WTC11 (cell line): ENCODE measurements around the gene SIGLEC11. TPM values are rescaled to one million over a fixed set of nuclear protein-coding genes. Genes with fewer than 3 reads are reported as not detected.

Experiments
- ATAC-seq: fragments of 200-7000 bp; cut with Tn5 transposase; 2 replicates; pipeline ENCODE4 v1.10.0; 2021; ENCODE audit warnings: mild to moderate bottlenecking, moderate library complexity
- CTCF ChIA-PET: fragments of 300-600 bp; sonication (Branson Sonifier 250); formaldehyde crosslinking; loops from one replicate; lab custom pipeline; 2021; ENCODE audit warnings: antibody characterized with exemption; lab: Charles Lee
- POLR2A ChIA-PET: fragments of 350-600 bp; sonication (Branson Sonifier 250); formaldehyde crosslinking; loops from one replicate; lab custom pipeline; 2021; ENCODE audit warnings: antibody characterized with exemption; lab: Charles Lee
- DNase-seq: peaks from one replicate; pipeline ENCODE4 v3.0.0; 2021; ENCODE audit warnings: low spot score
- H3K27ac Mint-ChIP-seq: 2 replicates; pipeline ENCODE4 v1.8.0; 2021; ENCODE audit warnings: mixed read lengths
- H3K27me3 Mint-ChIP-seq: 2 replicates; pipeline ENCODE4 v1.8.0; 2021; ENCODE audit warnings: low read depth, mild to moderate bottlenecking, moderate library complexity, mixed read lengths
- H3K36me3 Mint-ChIP-seq: 2 replicates; pipeline ENCODE4 v1.8.0; 2021; ENCODE audit warnings: mixed read lengths
- H3K4me1 Mint-ChIP-seq: 2 replicates; pipeline ENCODE4 v1.8.0; 2022; ENCODE audit warnings: mixed read lengths
- H3K4me3 Mint-ChIP-seq: 2 replicates; pipeline ENCODE4 v1.8.0; 2021; ENCODE audit warnings: mild to moderate bottlenecking, moderate library complexity, mixed read lengths
- H3K9me3 Mint-ChIP-seq: 2 replicates; pipeline ENCODE4 v1.8.0; 2021; ENCODE audit warnings: mixed read lengths
- ATF1 ChIP-seq: sonication (generic); formaldehyde crosslinking; IDR thresholded peaks from 2 replicates; pipeline ENCODE4 v1.8.1; 2023; ENCODE audit warnings: mild to moderate bottlenecking, moderate library complexity, missing genetic modification reagents
- ELF4 ChIP-seq: sonication (generic); formaldehyde crosslinking; IDR thresholded peaks from 2 replicates; pipeline ENCODE4 v1.8.1; 2022; ENCODE audit warnings: low read depth, mild to moderate bottlenecking, moderate library complexity, missing genetic modification reagents
- EMX1 ChIP-seq: fragments of 250-450 bp; sonication (Bioruptor Pico); IDR thresholded peaks from 2 replicates; pipeline ENCODE4 v1.8.0; 2021; ENCODE audit warnings: mild to moderate bottlenecking
- ESRRA ChIP-seq: sonication (generic); formaldehyde crosslinking; IDR thresholded peaks from 2 replicates; pipeline ENCODE4 v1.8.1; 2022; ENCODE audit warnings: mild to moderate bottlenecking, missing genetic modification reagents, borderline replicate concordance
- ETV6 ChIP-seq: sonication (generic); formaldehyde crosslinking; IDR thresholded peaks from 2 replicates; pipeline ENCODE4 v1.8.1; 2022; ENCODE audit warnings: mild to moderate bottlenecking, missing genetic modification reagents
- GABPB1 ChIP-seq: sonication (generic); formaldehyde crosslinking; IDR thresholded peaks from 2 replicates; pipeline ENCODE4 v1.8.1; 2023; ENCODE audit warnings: mild to moderate bottlenecking, missing genetic modification reagents
- JAZF1 ChIP-seq: fragments of 250-450 bp; sonication (Bioruptor Pico); IDR thresholded peaks from 2 replicates; pipeline ENCODE4 v1.9.0; 2021; ENCODE audit warnings: moderate library complexity, mild to moderate bottlenecking, inconsistent platforms
- KAT7 ChIP-seq: sonication (generic); formaldehyde crosslinking; IDR thresholded peaks from 2 replicates; pipeline ENCODE4 v1.8.1; 2023; ENCODE audit warnings: missing genetic modification reagents, mild to moderate bottlenecking, borderline replicate concordance
- MXD4 ChIP-seq: fragments of 250-450 bp; sonication (Bioruptor Pico); IDR thresholded peaks from 2 replicates; pipeline ENCODE4 v1.8.0; 2021; ENCODE audit warnings: mild to moderate bottlenecking, moderate library complexity, borderline replicate concordance
- NR2C2 ChIP-seq: sonication (generic); formaldehyde crosslinking; IDR thresholded peaks from 2 replicates; pipeline ENCODE4 v1.8.0; 2022; ENCODE audit warnings: mild to moderate bottlenecking, missing genetic modification reagents
- OVOL2 ChIP-seq: fragments of 250-450 bp; sonication (Bioruptor Pico); IDR thresholded peaks from 2 replicates; pipeline ENCODE4 v1.9.0; 2021; ENCODE audit warnings: mild to moderate bottlenecking, borderline replicate concordance
- PREB ChIP-seq: sonication (generic); formaldehyde crosslinking; IDR thresholded peaks from 2 replicates; pipeline ENCODE4 v1.8.1; 2022; ENCODE audit warnings: mild to moderate bottlenecking, missing genetic modification reagents, moderate library complexity, borderline replicate concordance
- RELA ChIP-seq: sonication (generic); formaldehyde crosslinking; IDR thresholded peaks from 2 replicates; pipeline ENCODE4 v1.8.1; 2022; ENCODE audit warnings: missing genetic modification reagents, mild to moderate bottlenecking, borderline replicate concordance
- SMAD4 ChIP-seq: sonication (generic); formaldehyde crosslinking; IDR thresholded peaks from 2 replicates; pipeline ENCODE4 v1.8.0; 2022; ENCODE audit warnings: mild to moderate bottlenecking, missing genetic modification reagents
- TP53 ChIP-seq: sonication (generic); formaldehyde crosslinking; IDR thresholded peaks from 2 replicates; pipeline ENCODE4 v1.8.1; 2023; ENCODE audit warnings: mild to moderate bottlenecking, missing genetic modification reagents
- ZNF232 ChIP-seq: sonication (generic); formaldehyde crosslinking; IDR thresholded peaks from 2 replicates; pipeline ENCODE4 v1.8.0; 2022; ENCODE audit warnings: mild to moderate bottlenecking, missing genetic modification reagents
- ZNF317 ChIP-seq: sonication (generic); formaldehyde crosslinking; IDR thresholded peaks from 2 replicates; pipeline ENCODE4 v1.8.1; 2023; ENCODE audit warnings: low read depth, mild to moderate bottlenecking, moderate library complexity, missing genetic modification reagents, borderline replicate concordance
- total RNA-seq: library from RNA; stranded (reverse); gene quantifications from 3 replicates; pipeline ENCODE4 v1.2.3, GENCODE V29; 2021
- TF ChIP-seq, protein P1 (sequence below): fragments of 200-600 bp; IDR thresholded peaks from 2 replicates; pipeline ENCODE4 v1.8.0; 2022; ENCODE audit warnings: antibody characterized with exemption
- TF ChIP-seq, protein P2 (sequence below): sonication (generic); formaldehyde crosslinking; IDR thresholded peaks from 2 replicates; pipeline ENCODE4 v1.8.1; 2022; ENCODE audit warnings: missing genetic modification reagents, borderline replicate concordance
- TF ChIP-seq, protein P3 (sequence below): sonication (generic); formaldehyde crosslinking; IDR thresholded peaks from 2 replicates; pipeline ENCODE4 v1.8.1; 2023; ENCODE audit warnings: mild to moderate bottlenecking, missing genetic modification reagents, moderate library complexity
- TF ChIP-seq, protein P4 (sequence below): fragments of 250-450 bp; sonication (Bioruptor Pico); IDR thresholded peaks from 2 replicates; pipeline ENCODE4 v1.9.0; 2021; ENCODE audit warnings: mild to moderate bottlenecking

Gene SIGLEC11
- total RNA-seq, 1 experiment from 2014 or later, result not detected

GRCh38 chr19:49907745-49908446 is 53.1 kb downstream of the SIGLEC11 start:
- no peak for TF ChIP-seq MXD4 (CRISPR knock-in tag)
- no peak for TF ChIP-seq ZNF317
- TF ChIP-seq ZNF232 (CRISPR knock-in tag), result no peak
- TF ChIP-seq, protein P1, sequence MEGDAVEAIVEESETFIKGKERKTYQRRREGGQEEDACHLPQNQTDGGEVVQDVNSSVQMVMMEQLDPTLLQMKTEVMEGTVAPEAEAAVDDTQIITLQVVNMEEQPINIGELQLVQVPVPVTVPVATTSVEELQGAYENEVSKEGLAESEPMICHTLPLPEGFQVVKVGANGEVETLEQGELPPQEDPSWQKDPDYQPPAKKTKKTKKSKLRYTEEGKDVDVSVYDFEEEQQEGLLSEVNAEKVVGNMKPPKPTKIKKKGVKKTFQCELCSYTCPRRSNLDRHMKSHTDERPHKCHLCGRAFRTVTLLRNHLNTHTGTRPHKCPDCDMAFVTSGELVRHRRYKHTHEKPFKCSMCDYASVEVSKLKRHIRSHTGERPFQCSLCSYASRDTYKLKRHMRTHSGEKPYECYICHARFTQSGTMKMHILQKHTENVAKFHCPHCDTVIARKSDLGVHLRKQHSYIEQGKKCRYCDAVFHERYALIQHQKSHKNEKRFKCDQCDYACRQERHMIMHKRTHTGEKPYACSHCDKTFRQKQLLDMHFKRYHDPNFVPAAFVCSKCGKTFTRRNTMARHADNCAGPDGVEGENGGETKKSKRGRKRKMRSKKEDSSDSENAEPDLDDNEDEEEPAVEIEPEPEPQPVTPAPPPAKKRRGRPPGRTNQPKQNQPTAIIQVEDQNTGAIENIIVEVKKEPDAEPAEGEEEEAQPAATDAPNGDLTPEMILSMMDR, result no peak
- no peak for TF ChIP-seq EMX1 (CRISPR knock-in tag)
- no peak for TF ChIP-seq TP53
- Mint-ChIP-seq H3K4me3 (no peak overlapping the region), H3K27me3 (no peaks in the 10 kb centered on the region), H3K36me3 (peaks cover 51% of the 10 kb centered on the region), H3K9me3 (no peaks in the 10 kb centered on the region), H3K4me1 (peaks cover 20% of the 10 kb centered on the region), H3K27ac (peak overlapping the region; percentile 23; the same call in 1 of the 2 replicates)
- CTCF ChIA-PET, result interaction anchor here (0.9 kb wide), 1 partner anchor 45 kb away, joined by 3 read pairs; no protein-coding TSS in a partner anchor
- ATAC-seq (no peak), DNase-seq (no peak)
- POLR2A ChIA-PET, result interaction anchor here (0.8 to 1.1 kb wide), 3 partner anchors 9 to 47 kb away, joined by 3 to 4 read pairs (median 3); partner anchors contain the start of genes ATF5 and NUP62

GRCh38 chr19:49906879-49907564 is 54.0 kb downstream of the SIGLEC11 start:
- ATAC-seq, result no peak
- POLR2A ChIA-PET, result interaction anchor here (0.6 to 0.8 kb wide), 2 partner anchors 14 to 48 kb away, joined by 4 read pairs; no protein-coding TSS in a partner anchor
- Mint-ChIP-seq H3K36me3 (peaks cover 45% of the 10 kb centered on the region), H3K27ac (peak overlapping the region; percentile 75)
- TF ChIP-seq JAZF1 (no peak), GABPB1 (CRISPR knock-in tag) (no peak), NR2C2 (no peak), EMX1 (CRISPR knock-in tag) (no peak), PREB (CRISPR knock-in tag) (no peak), ETV6 (CRISPR knock-in tag) (no peak), OVOL2 (no peak), RELA (CRISPR knock-in tag) (no peak), ELF4 (CRISPR knock-in tag) (no peak), KAT7 (CRISPR knock-in tag) (no peak), SMAD4 (CRISPR knock-in tag) (no peak), ESRRA (no peak), ATF1 (CRISPR knock-in tag) (no peak)
- TF ChIP-seq, protein P2, sequence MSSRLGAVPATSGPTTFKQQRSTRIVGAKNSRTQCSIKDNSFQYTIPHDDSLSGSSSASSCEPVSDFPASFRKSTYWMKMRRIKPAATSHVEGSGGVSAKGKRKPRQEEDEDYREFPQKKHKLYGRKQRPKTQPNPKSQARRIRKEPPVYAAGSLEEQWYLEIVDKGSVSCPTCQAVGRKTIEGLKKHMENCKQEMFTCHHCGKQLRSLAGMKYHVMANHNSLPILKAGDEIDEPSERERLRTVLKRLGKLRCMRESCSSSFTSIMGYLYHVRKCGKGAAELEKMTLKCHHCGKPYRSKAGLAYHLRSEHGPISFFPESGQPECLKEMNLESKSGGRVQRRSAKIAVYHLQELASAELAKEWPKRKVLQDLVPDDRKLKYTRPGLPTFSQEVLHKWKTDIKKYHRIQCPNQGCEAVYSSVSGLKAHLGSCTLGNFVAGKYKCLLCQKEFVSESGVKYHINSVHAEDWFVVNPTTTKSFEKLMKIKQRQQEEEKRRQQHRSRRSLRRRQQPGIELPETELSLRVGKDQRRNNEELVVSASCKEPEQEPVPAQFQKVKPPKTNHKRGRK (CRISPR knock-in tag), result no peak
- TF ChIP-seq, protein P3, sequence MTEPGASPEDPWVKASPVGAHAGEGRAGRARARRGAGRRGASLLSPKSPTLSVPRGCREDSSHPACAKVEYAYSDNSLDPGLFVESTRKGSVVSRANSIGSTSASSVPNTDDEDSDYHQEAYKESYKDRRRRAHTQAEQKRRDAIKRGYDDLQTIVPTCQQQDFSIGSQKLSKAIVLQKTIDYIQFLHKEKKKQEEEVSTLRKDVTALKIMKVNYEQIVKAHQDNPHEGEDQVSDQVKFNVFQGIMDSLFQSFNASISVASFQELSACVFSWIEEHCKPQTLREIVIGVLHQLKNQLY (CRISPR knock-in tag), result no peak
- TF ChIP-seq, protein P4, sequence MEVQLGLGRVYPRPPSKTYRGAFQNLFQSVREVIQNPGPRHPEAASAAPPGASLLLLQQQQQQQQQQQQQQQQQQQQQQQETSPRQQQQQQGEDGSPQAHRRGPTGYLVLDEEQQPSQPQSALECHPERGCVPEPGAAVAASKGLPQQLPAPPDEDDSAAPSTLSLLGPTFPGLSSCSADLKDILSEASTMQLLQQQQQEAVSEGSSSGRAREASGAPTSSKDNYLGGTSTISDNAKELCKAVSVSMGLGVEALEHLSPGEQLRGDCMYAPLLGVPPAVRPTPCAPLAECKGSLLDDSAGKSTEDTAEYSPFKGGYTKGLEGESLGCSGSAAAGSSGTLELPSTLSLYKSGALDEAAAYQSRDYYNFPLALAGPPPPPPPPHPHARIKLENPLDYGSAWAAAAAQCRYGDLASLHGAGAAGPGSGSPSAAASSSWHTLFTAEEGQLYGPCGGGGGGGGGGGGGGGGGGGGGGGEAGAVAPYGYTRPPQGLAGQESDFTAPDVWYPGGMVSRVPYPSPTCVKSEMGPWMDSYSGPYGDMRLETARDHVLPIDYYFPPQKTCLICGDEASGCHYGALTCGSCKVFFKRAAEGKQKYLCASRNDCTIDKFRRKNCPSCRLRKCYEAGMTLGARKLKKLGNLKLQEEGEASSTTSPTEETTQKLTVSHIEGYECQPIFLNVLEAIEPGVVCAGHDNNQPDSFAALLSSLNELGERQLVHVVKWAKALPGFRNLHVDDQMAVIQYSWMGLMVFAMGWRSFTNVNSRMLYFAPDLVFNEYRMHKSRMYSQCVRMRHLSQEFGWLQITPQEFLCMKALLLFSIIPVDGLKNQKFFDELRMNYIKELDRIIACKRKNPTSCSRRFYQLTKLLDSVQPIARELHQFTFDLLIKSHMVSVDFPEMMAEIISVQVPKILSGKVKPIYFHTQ, result no peak
- TF ChIP-seq, all 79 proteins: peak for 0
- CTCF ChIA-PET, result interaction anchor here (0.8 to 0.9 kb wide), 2 partner anchors 16 to 44 kb away, joined by 3 to 5 read pairs; no protein-coding TSS in a partner anchor
- H3K27me3 Mint-ChIP-seq, result no peaks in the 10 kb centered on the region
- DNase-seq, result no peak
- no peak overlapping the region; the same call in 1 of the 2 replicates for H3K4me3 Mint-ChIP-seq
- peaks cover 20% of the 10 kb centered on the region for H3K4me1 Mint-ChIP-seq
- no peaks in the 10 kb centered on the region for H3K9me3 Mint-ChIP-seq
